Measurements from ENCODE around the gene DAAM1.

Gene DAAM1

GRCh38 chr14:59273737-59274136 lies 85.3 kb downstream of the DAAM1 start:
- Histone ChIP-seq H3K27me3 (ENCODE audit: control insufficient read depth, insufficient read depth, low read length) (no peaks in the 10 kb centered on the region), H3K27ac (ENCODE audit: low read depth, low read length) (no peak overlapping the region), H3K9me3 (ENCODE audit: control insufficient read depth, insufficient read depth, low read length) (no peaks in the 10 kb centered on the region), H3K4me3 (ENCODE audit: low read depth, low read length) (no peak overlapping the region), H3K9ac (ENCODE audit: low read depth, low read length) (no peak overlapping the region), H3K36me3 (ENCODE audit: control insufficient read depth, insufficient read depth, low read length) (no peaks in the 10 kb centered on the region), H3K4me1 (ENCODE audit: control insufficient read depth, insufficient read depth, low read length) (peaks cover 2% of the 10 kb centered on the region; the same call in 1 of the 2 replicates)

GRCh38 chr14:59274991-59275391 lies 86.5 kb downstream of the DAAM1 start:
- Histone ChIP-seq H3K4me3 (ENCODE audit: low read depth, low read length) (no peak overlapping the region), H3K36me3 (ENCODE audit: control insufficient read depth, insufficient read depth, low read length) (no peaks in the 10 kb centered on the region), H3K4me1 (ENCODE audit: control insufficient read depth, insufficient read depth, low read length) (peaks cover 3% of the 10 kb centered on the region; the same call in 1 of the 2 replicates), H3K9ac (ENCODE audit: low read depth, low read length) (no peak overlapping the region), H3K27ac (ENCODE audit: low read depth, low read length) (no peak overlapping the region), H3K9me3 (ENCODE audit: control insufficient read depth, insufficient read depth, low read length) (no peaks in the 10 kb centered on the region), H3K27me3 (ENCODE audit: control insufficient read depth, insufficient read depth, low read length) (no peaks in the 10 kb centered on the region)

GRCh38 chr14:59275668-59276067 lies 87.2 kb downstream of the DAAM1 start:
- Histone ChIP-seq H3K27ac (ENCODE audit: low read depth, low read length) (no peak overlapping the region), H3K4me3 (ENCODE audit: low read depth, low read length) (no peak overlapping the region), H3K9me3 (ENCODE audit: control insufficient read depth, insufficient read depth, low read length) (no peaks in the 10 kb centered on the region), H3K4me1 (ENCODE audit: control insufficient read depth, insufficient read depth, low read length) (peaks cover 3% of the 10 kb centered on the region; the same call in 1 of the 2 replicates), H3K27me3 (ENCODE audit: control insufficient read depth, insufficient read depth, low read length) (no peaks in the 10 kb centered on the region), H3K36me3 (ENCODE audit: control insufficient read depth, insufficient read depth, low read length) (no peaks in the 10 kb centered on the region), H3K9ac (ENCODE audit: low read depth, low read length) (no peak overlapping the region)

- Histone ChIP-seq H3K4me3 (ENCODE audit: low read depth, low read length) (no peak overlapping the region), H3K27me3 (ENCODE audit: control insufficient read depth, insufficient read depth, low read length) (no peaks in the 10 kb centered on the region), H3K9me3 (ENCODE audit: control insufficient read depth, insufficient read depth, low read length) (no peaks in the 10 kb centered on the region), H3K4me1 (ENCODE audit: control insufficient read depth, insufficient read depth, low read length) (peaks cover 3% of the 10 kb centered on the region; the same call in 1 of the 2 replicates), H3K36me3 (ENCODE audit: control insufficient read depth, insufficient read depth, low read length) (no peaks in the 10 kb centered on the region), H3K9ac (ENCODE audit: low read depth, low read length) (no peak overlapping the region), H3K27ac (ENCODE audit: low read depth, low read length) (no peak overlapping the region)
These were observed 87.8 kb downstream of the DAAM1 start for GRCh38 chr14:59276235-59276634.

GRCh38 chr14:59277659-59278058 lies 89.2 kb downstream of the DAAM1 start:
- no peak overlapping the region for H3K9ac ChIP-seq (ENCODE audit: low read depth, low read length)
- H3K27ac ChIP-seq (ENCODE audit: low read depth, low read length), result no peak overlapping the region
- no peaks in the 10 kb centered on the region for H3K27me3 ChIP-seq (ENCODE audit: control insufficient read depth, insufficient read depth, low read length)
- H3K9me3 ChIP-seq (ENCODE audit: control insufficient read depth, insufficient read depth, low read length), result no peaks in the 10 kb centered on the region
- peaks cover 3% of the 10 kb centered on the region; the same call in 1 of the 2 replicates for H3K4me1 ChIP-seq (ENCODE audit: control insufficient read depth, insufficient read depth, low read length)
- no peak overlapping the region for H3K4me3 ChIP-seq (ENCODE audit: low read depth, low read length)
- no peaks in the 10 kb centered on the region for H3K36me3 ChIP-seq (ENCODE audit: control insufficient read depth, insufficient read depth, low read length)

DNA sequence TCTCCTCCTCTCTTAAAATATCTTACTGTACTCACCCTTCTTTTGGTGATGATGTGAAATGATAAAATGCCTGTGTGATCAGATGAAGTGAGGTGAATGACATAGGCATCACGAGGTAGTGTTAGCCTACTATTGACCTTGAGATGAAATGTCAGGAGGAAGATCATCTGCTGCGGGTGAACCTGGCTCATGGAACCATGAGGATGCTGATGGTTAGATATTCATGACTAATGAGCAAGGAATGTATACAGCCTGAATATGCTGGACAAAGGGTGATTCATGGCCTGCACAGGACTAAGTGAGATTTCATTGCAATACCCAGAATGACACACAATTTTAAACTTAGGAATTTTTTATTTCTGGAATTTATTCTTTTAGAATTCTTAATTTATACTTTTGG lies 89.6 kb downstream of the DAAM1 start:
- Histone ChIP-seq H3K36me3 (ENCODE audit: control insufficient read depth, insufficient read depth, low read length) (no peaks in the 10 kb centered on the region), H3K4me3 (ENCODE audit: low read depth, low read length) (no peak overlapping the region), H3K9ac (ENCODE audit: low read depth, low read length) (no peak overlapping the region), H3K27ac (ENCODE audit: low read depth, low read length) (no peak overlapping the region), H3K4me1 (ENCODE audit: control insufficient read depth, insufficient read depth, low read length) (peaks cover 3% of the 10 kb centered on the region; the same call in 1 of the 2 replicates), H3K27me3 (ENCODE audit: control insufficient read depth, insufficient read depth, low read length) (no peaks in the 10 kb centered on the region), H3K9me3 (ENCODE audit: control insufficient read depth, insufficient read depth, low read length) (no peaks in the 10 kb centered on the region)

- H3K27me3 ChIP-seq (ENCODE audit: control insufficient read depth, insufficient read depth, low read length), result no peaks in the 10 kb centered on the region
- no peak overlapping the region for H3K4me3 ChIP-seq (ENCODE audit: low read depth, low read length)
- H3K27ac ChIP-seq (ENCODE audit: low read depth, low read length), result no peak overlapping the region
- H3K9ac ChIP-seq (ENCODE audit: low read depth, low read length), result no peak overlapping the region
- H3K9me3 ChIP-seq (ENCODE audit: control insufficient read depth, insufficient read depth, low read length), result peaks cover 16% of the 10 kb centered on the region
- no peaks in the 10 kb centered on the region for H3K36me3 ChIP-seq (ENCODE audit: control insufficient read depth, insufficient read depth, low read length)
- peaks cover 12% of the 10 kb centered on the region; the same call in 1 of the 2 replicates for H3K4me1 ChIP-seq (ENCODE audit: control insufficient read depth, insufficient read depth, low read length)
These were observed 92.5 kb downstream of the DAAM1 start for GRCh38 chr14:59280961-59281360.

DNA sequence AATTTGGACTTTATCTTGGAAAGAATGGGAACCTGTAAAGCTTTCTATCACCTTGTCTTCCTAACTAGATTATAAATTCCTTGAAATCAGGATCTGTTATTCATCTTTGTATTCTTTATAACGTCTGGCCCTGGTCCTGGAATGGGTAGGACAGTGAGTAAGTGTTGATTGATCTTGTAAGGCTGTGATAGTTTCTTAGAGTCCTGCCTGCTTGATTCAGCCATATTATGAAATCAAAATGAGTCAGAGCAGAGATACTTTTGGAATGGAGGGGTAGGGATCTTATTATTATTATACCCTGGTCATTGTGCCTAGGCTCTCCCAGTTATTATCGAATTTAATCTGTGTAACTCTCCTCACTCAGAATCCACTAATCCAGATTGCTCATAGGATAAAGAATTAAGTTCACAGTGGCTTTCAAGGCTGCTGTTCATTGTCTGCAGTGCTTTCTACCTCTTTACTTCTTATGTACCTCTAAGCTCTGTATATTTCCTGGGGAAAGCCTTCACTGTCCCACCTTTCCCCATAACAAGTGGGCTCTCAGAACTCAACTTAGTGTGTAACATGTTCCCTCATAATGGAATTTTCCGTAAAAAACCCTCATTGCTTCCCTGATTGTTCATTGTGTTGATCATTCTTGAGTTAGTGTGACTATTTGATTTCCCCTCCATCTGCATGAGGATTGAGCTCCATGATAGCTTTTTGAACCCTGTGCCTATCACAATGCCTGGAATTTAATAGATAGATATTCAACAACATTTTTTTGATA lies 93.3 kb downstream of the DAAM1 start:
- Histone ChIP-seq H3K9ac (ENCODE audit: low read depth, low read length) (no peak overlapping the region), H3K4me3 (ENCODE audit: low read depth, low read length) (no peak overlapping the region), H3K4me1 (ENCODE audit: control insufficient read depth, insufficient read depth, low read length) (peaks cover 12% of the 10 kb centered on the region; the same call in 1 of the 2 replicates), H3K36me3 (ENCODE audit: control insufficient read depth, insufficient read depth, low read length) (no peaks in the 10 kb centered on the region), H3K27me3 (ENCODE audit: control insufficient read depth, insufficient read depth, low read length) (no peaks in the 10 kb centered on the region), H3K9me3 (ENCODE audit: control insufficient read depth, insufficient read depth, low read length) (peaks cover 17% of the 10 kb centered on the region), H3K27ac (ENCODE audit: low read depth, low read length) (no peak overlapping the region)

GRCh38 chr14:59282378-59282765 lies 93.9 kb downstream of the DAAM1 start:
- Histone ChIP-seq H3K27ac (ENCODE audit: low read depth, low read length) (no peak overlapping the region), H3K9me3 (ENCODE audit: control insufficient read depth, insufficient read depth, low read length) (peaks cover 17% of the 10 kb centered on the region), H3K4me3 (ENCODE audit: low read depth, low read length) (no peak overlapping the region), H3K4me1 (ENCODE audit: control insufficient read depth, insufficient read depth, low read length) (peaks cover 12% of the 10 kb centered on the region; the same call in 1 of the 2 replicates), H3K9ac (ENCODE audit: low read depth, low read length) (no peak overlapping the region), H3K36me3 (ENCODE audit: control insufficient read depth, insufficient read depth, low read length) (no peaks in the 10 kb centered on the region), H3K27me3 (ENCODE audit: control insufficient read depth, insufficient read depth, low read length) (no peaks in the 10 kb centered on the region)

GRCh38 chr14:59283361-59283760 lies 94.9 kb downstream of the DAAM1 start:
- Histone ChIP-seq H3K4me3 (ENCODE audit: low read depth, low read length) (no peak overlapping the region), H3K9ac (ENCODE audit: low read depth, low read length) (no peak overlapping the region), H3K27ac (ENCODE audit: low read depth, low read length) (no peak overlapping the region), H3K27me3 (ENCODE audit: control insufficient read depth, insufficient read depth, low read length) (no peaks in the 10 kb centered on the region), H3K9me3 (ENCODE audit: control insufficient read depth, insufficient read depth, low read length) (peaks cover 17% of the 10 kb centered on the region), H3K4me1 (ENCODE audit: control insufficient read depth, insufficient read depth, low read length) (peaks cover 12% of the 10 kb centered on the region; the same call in 1 of the 2 replicates), H3K36me3 (ENCODE audit: control insufficient read depth, insufficient read depth, low read length) (no peaks in the 10 kb centered on the region)

GRCh38 chr14:59284059-59284458 lies 95.6 kb downstream of the DAAM1 start:
- H3K9ac ChIP-seq (ENCODE audit: low read depth, low read length), result no peak overlapping the region
- no peaks in the 10 kb centered on the region for H3K36me3 ChIP-seq (ENCODE audit: control insufficient read depth, insufficient read depth, low read length)
- no peak overlapping the region for H3K4me3 ChIP-seq (ENCODE audit: low read depth, low read length)
- H3K9me3 ChIP-seq (ENCODE audit: control insufficient read depth, insufficient read depth, low read length), result peaks cover 17% of the 10 kb centered on the region
- no peak overlapping the region for H3K27ac ChIP-seq (ENCODE audit: low read depth, low read length)
- H3K27me3 ChIP-seq (ENCODE audit: control insufficient read depth, insufficient read depth, low read length), result no peaks in the 10 kb centered on the region
- peaks cover 12% of the 10 kb centered on the region; the same call in 1 of the 2 replicates for H3K4me1 ChIP-seq (ENCODE audit: control insufficient read depth, insufficient read depth, low read length)
